BLaER1 treated with 17β-estradiol and CSF1 and Interleukin-3, amounts not matched to agents 10 nM and 100 nM (cell line): ENCODE results near the gene TOR2A.

Experiments
- H3K27ac ChIP-seq, 11 experiments: shearing (Covaris generic); formaldehyde crosslinking; 2 replicates each; pipeline ENCODE4 v1.8.1; 2022
- H3K27me3 ChIP-seq, 11 experiments: shearing (Covaris generic); formaldehyde crosslinking; 2 replicates each; pipeline ENCODE4 v1.8.1; 2022
- H3K36me3 ChIP-seq, 11 experiments: shearing (Covaris generic); formaldehyde crosslinking; 2 replicates each; pipeline ENCODE4 v1.8.1; 2022
- H3K4me1 ChIP-seq, 10 experiments: shearing (Covaris generic); formaldehyde crosslinking; 2 replicates each; pipeline ENCODE4 v1.8.1; 2022
- H3K4me2 ChIP-seq, 11 experiments: shearing (Covaris generic); formaldehyde crosslinking; 2 replicates each; pipeline ENCODE4 v1.8.1; 2022
- H3K4me3 ChIP-seq, 10 experiments: shearing (Covaris generic); formaldehyde crosslinking; 2 replicates each; pipeline ENCODE4 v1.8.1; 2022
- H3K9ac ChIP-seq, 11 experiments: shearing (Covaris generic); formaldehyde crosslinking; 2 replicates each; pipeline ENCODE4 v1.8.1; 2022
- H3K9me3 ChIP-seq, 11 experiments: shearing (Covaris generic); formaldehyde crosslinking; replicated peaks in 1 of 11; 2 replicates each; pipeline ENCODE4 v1.8.1; 2022
- H4K20me1 ChIP-seq, 11 experiments: shearing (Covaris generic); formaldehyde crosslinking; 2 replicates each; pipeline ENCODE4 v1.8.1; 2022
- Cebpa-rat ChIP-seq, 11 experiments: shearing (Covaris generic); IDR thresholded peaks; 2 replicates each; pipeline ENCODE4 v1.8.1; 2022

Gene TOR2A

DNA sequence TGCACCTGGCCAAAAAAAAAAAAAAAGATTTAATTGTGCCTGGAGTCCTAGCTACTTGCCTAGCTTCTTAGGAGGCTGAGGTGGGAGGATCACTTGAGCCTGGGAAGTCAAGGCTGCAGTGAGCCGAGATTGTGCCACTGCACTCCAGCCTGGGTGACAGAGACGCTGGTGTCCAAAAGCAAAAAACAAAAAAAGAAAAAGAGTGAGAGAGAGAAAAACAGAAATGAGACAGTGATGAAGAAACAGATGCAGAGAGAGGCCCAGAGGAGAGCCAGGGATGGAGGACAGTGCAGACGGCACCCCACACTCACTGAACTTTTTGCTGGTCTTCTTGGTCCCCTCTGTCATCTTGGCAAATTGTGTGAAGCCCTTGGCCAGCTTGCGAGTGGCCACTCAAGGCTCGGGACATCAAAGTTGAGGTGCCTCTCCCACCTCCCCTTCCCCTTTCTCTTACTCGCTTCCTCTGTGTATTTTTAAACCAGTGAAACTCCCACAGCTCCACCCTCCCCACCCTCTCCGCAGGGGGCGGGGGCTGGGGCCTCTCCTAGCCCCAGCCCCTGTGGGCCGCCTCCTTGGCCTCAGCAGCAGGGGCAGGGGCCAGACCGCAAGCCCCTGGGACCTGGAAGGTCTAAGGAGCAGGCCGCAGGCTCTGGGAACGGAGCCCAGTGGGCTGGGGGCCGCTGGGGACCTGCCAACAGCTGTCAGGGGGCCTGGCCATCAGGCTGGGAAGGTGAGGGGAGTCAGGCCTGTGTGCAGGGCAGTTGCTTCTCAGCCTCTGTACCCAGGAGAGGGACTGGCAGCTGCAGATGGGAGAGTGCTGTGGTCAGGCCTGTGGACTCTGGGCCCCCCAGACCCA is 43.4 kb upstream of the TOR2A start, which contains the start of gene SH2D3C:
SH2D3C (minus strand) TSS at position 387 of the 856 bp plus-strand sequence; CDS start at position 348, 39 bp downstream.
- H3K9me3 ChIP-seq = no peaks in the 10 kb centered on the region
- H3K4me2 ChIP-seq = peak within 1 kb of the TSS; percentile 92 to 99 (median 97)
- H3K36me3 ChIP-seq = peaks cover 0 to 17% (median 11%) of the 10 kb centered on the region in 11 experiments; a peak in 21 of 22 replicates
- peak within 1 kb of the TSS; percentile 83 to 96 (median 92) for H3K27ac ChIP-seq
- no peaks in the 10 kb centered on the region for H3K27me3 ChIP-seq
- H4K20me1 ChIP-seq = peaks cover 0 to 24% (median 0%) of the 10 kb centered on the region in 11 experiments; a peak in 8 of 22 replicates
- no peak for TF ChIP-seq Cebpa-rat (IDR thresholded peaks at IDR 0.05)
- peak within 1 kb of the TSS; percentile 74 to 90 (median 82) for H3K9ac ChIP-seq
- H3K4me1 ChIP-seq = peaks cover 88 to 99% (median 92%) of the 10 kb centered on the region in 10 experiments
- peak within 1 kb of the TSS; percentile 45 to 85 (median 70) for H3K4me3 ChIP-seq

DNA sequence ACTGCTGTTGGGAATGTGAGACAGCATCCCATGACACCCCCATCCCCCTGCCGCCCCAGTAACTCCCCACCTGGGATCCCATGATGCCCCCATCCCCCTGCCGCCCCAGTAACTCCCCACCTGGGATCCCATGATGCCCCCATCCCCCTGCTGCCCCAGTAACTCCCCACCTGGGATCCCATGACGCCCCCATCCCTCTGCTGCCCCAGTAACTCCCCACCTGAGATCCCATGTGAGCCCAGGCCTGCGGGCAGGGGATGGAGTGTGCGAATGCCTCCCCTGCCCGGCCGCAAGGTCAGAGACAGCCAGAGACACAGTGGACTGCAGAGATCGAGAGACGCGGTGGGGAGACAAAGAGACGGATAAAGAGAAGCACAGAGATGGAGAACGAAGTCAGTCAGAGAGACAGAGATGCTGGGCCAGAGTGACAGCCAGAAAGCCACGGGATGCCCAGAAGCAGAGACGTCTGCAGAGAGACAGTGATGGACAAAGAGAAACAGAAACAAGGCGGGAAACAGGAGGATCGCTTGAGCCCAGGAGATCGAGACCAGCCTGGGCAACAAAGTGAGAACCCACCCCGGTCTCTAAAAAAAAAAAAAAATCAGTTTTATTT is 42.4 kb upstream of the TOR2A start:
- Histone ChIP-seq H3K27ac (peak overlapping the region in 10 of 11 experiments; percentile 83 to 96 (median 93); a peak in 21 of 22 replicates), H3K4me2 (peak overlapping the region; percentile 92 to 99 (median 97)), H3K27me3 (no peaks in the 10 kb centered on the region), H3K4me1 (peaks cover 79 to 98% (median 91%) of the 10 kb centered on the region in 10 experiments), H3K9ac (peak overlapping the region; percentile 74 to 90 (median 82)), H4K20me1 (peaks cover 0 to 35% (median 0%) of the 10 kb centered on the region in 11 experiments; a peak in 9 of 22 replicates), H3K9me3 (no peaks in the 10 kb centered on the region), H3K4me3 (peak overlapping the region; percentile 45 to 85 (median 70)), H3K36me3 (peaks cover 0 to 28% (median 21%) of the 10 kb centered on the region in 11 experiments; a peak in 21 of 22 replicates)
- no peak for TF ChIP-seq Cebpa-rat (IDR thresholded peaks at IDR 0.05)

DNA sequence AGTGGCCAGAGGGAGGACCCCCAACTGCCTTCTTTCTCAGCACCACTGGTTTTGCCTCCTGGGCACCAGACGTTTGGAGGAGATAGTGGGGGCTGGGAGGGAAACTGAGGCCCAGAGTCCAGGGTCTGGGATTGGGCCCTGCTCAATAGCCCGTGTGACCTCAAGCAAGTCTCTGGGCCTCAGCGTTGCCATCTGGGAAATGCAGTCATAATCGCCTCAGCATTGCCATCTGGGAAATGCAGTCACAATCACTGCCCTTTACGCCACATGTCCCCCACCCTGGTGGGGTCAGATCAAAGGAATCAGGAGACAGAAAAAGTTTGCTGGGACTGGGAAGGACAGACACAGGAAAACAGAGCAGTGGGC is 41.8 kb upstream of the TOR2A start:
- no peaks in the 10 kb centered on the region for H3K27me3 ChIP-seq
- peak overlapping the region; percentile 92 to 99 (median 97) for H3K4me2 ChIP-seq
- H4K20me1 ChIP-seq = peaks cover 0 to 40% (median 0%) of the 10 kb centered on the region in 11 experiments; a peak in 10 of 22 replicates
- H3K4me1 ChIP-seq = peaks cover 79 to 98% (median 91%) of the 10 kb centered on the region in 10 experiments
- H3K36me3 ChIP-seq = peaks cover 0 to 33% (median 27%) of the 10 kb centered on the region in 11 experiments; a peak in 21 of 22 replicates
- H3K4me3 ChIP-seq = peak overlapping the region; percentile 45 to 85 (median 70)
- H3K27ac ChIP-seq = peak overlapping the region in 10 of 11 experiments; percentile 64 to 96 (median 93); a peak in 21 of 22 replicates
- no peaks in the 10 kb centered on the region for H3K9me3 ChIP-seq
- H3K9ac ChIP-seq = peak overlapping the region; percentile 73 to 90 (median 82)
- no peak for TF ChIP-seq Cebpa-rat (IDR thresholded peaks at IDR 0.05)

DNA sequence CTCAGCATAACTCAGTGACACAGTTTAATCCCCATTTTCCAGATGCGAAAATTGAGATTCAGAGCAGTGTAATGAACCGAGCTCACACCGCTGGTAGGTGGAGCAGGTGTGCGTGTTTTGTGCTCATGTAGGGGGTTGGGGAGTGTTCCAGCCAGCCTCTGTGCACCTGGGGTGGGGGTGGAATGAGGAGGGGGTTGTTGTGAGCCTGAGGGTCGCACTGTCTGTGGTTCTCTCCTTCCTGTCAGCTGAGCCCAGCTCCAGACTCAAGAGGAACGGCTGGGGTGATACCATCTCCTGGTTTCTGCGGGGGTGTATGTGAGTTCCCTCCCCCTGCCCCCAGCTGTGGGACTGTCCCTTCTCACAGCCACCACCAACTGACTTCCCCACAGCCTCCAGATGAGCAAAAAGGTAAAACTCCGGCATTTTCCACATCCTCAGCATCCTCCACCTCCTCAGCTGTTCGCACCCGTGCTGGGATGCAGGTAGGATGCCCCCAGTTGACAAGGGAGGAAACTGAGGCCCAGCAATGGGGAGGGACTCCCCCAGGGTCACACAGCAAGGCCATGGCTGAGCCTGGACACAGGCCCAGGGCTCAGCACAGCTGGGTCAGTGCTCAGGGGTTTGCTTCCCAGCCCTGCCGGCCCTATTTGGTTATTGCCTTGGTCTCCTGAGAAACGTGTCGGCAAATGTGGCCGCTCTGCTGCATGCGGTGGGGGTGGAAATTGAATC is 41.3 kb upstream of the TOR2A start:
- Histone ChIP-seq H3K9me3 (no peaks in the 10 kb centered on the region), H3K27ac (peak overlapping the region in 10 of 11 experiments; percentile 64 to 96 (median 93); a peak in 21 of 22 replicates), H3K4me1 (peaks cover 78 to 97% (median 89%) of the 10 kb centered on the region in 10 experiments), H3K36me3 (peaks cover 0 to 35% (median 29%) of the 10 kb centered on the region in 11 experiments; a peak in 21 of 22 replicates), H4K20me1 (peaks cover 0 to 43% (median 0%) of the 10 kb centered on the region in 11 experiments; a peak in 10 of 22 replicates), H3K9ac (peak overlapping the region; percentile 73 to 90 (median 82)), H3K27me3 (no peaks in the 10 kb centered on the region), H3K4me2 (peak overlapping the region; percentile 92 to 99 (median 97)), H3K4me3 (peak overlapping the region; percentile 45 to 85 (median 70))
- TF ChIP-seq Cebpa-rat (IDR thresholded peaks at IDR 0.05) = no peak

DNA sequence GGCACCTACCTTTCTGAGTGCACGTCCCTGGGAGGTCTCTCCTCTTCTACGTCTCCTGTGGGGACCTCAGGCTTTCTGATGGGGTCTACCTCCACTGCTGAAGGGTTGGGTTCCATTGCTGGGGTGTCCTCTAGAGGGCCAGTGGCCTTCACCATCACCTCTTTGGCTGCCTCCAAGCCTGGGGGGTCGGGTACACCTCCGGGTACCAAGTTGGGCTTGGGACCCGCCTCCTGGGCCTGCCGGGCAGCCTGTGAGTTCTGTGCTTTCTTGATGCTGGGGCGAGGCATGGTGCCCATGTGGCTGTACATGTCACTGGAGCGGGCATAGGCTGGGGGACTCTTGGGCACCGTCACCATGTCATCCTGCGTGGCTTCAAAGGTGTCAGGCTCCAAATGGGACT is 38.9 kb upstream of the TOR2A start:
- Histone ChIP-seq H3K27ac (peak overlapping the region in 3 of 11 experiments; percentile 10 to 31 (median 19); a peak in 4 of 22 replicates), H3K9ac (peak overlapping the region in 4 of 11 experiments; percentile 2 to 18 (median 8); a peak in 2 of 22 replicates), H3K36me3 (peaks cover 0 to 36% (median 29%) of the 10 kb centered on the region in 11 experiments; a peak in 21 of 22 replicates), H3K27me3 (no peaks in the 10 kb centered on the region), H3K9me3 (no peaks in the 10 kb centered on the region), H3K4me1 (peaks cover 76 to 93% (median 86%) of the 10 kb centered on the region in 10 experiments), H4K20me1 (peaks cover 0 to 59% (median 13%) of the 10 kb centered on the region in 11 experiments; a peak in 13 of 22 replicates), H3K4me3 (no peak overlapping the region), H3K4me2 (peak overlapping the region in 9 of 11 experiments; percentile 6 to 98 (median 20); a peak in 13 of 22 replicates)
- no peak for TF ChIP-seq Cebpa-rat (IDR thresholded peaks at IDR 0.05)

DNA sequence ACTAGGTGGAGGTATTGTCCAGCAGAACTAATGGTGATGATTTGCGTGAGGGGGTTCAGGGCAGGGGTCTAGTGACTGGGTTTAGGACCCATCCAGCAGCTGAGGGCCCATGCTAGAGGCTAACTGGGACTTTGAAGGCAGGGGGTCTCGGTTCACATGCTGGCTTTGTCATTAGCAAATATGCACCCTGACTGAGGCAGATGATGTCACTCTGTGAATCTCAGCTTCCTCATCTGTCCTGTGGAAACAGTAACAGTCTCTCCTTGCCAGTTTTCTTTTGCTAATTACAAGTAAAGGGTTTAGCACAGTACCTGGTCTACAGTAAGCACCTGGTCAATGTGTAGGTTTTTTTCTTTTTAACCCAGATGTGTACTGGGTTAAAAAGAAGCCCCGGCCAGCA is 38.2 kb upstream of the TOR2A start:
- H3K36me3 ChIP-seq = peaks cover 0 to 39% (median 29%) of the 10 kb centered on the region in 11 experiments; a peak in 21 of 22 replicates
- peaks cover 75 to 93% (median 86%) of the 10 kb centered on the region in 10 experiments for H3K4me1 ChIP-seq
- H3K27ac ChIP-seq = peak overlapping the region in 2 of 11 experiments; percentile 19 to 22; a peak in 4 of 22 replicates
- no peak for TF ChIP-seq Cebpa-rat (IDR thresholded peaks at IDR 0.05)
- peaks cover 0 to 60% (median 13%) of the 10 kb centered on the region in 11 experiments; a peak in 13 of 22 replicates for H4K20me1 ChIP-seq
- no peak overlapping the region for H3K4me3 ChIP-seq
- H3K4me2 ChIP-seq = peak overlapping the region in 7 of 11 experiments; percentile 7 to 98 (median 24); a peak in 8 of 22 replicates
- peak overlapping the region in 3 of 11 experiments; percentile 2 to 18 (median 5); a peak in 2 of 22 replicates for H3K9ac ChIP-seq
- H3K27me3 ChIP-seq = no peaks in the 10 kb centered on the region
- H3K9me3 ChIP-seq = no peaks in the 10 kb centered on the region

DNA sequence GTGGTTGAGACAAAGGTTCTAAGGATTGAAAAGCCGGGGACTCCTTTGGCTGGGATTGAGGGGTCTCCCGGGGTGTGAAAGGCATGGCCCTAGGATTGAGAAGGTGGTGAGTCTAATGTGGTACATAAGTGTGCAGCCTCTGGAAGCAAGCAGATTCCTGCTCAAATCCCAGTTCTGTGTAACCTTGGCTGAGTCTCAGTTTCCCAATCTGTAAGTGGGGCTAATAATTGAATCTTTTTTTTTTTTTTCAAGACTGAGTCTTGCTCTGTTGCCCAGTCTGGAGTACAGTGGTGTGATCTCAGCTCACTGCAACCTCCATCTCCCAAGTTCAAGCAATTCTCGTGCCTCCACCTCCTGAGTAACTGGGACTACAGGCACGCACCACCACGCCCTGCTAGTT is 37.5 kb upstream of the TOR2A start:
- Histone ChIP-seq H3K9ac (0 out of 22 replicates have a peak overlapping the region, but pooled peaks of 1 of the 11 experiments have one; percentile 24), H3K9me3 (no peaks in the 10 kb centered on the region), H3K27me3 (no peaks in the 10 kb centered on the region), H3K4me1 (peaks cover 75 to 94% (median 89%) of the 10 kb centered on the region in 10 experiments), H3K4me2 (peak overlapping the region in 2 of 11 experiments; percentile 41 to 45; a peak in 3 of 22 replicates), H3K4me3 (no peak overlapping the region), H3K27ac (peak overlapping the region in 2 of 11 experiments; percentile 22 to 47; a peak in 1 of 22 replicates), H4K20me1 (peaks cover 0 to 67% (median 13%) of the 10 kb centered on the region in 11 experiments; a peak in 13 of 22 replicates), H3K36me3 (peaks cover 0 to 46% (median 30%) of the 10 kb centered on the region in 11 experiments; a peak in 21 of 22 replicates)
- TF ChIP-seq Cebpa-rat (IDR thresholded peaks at IDR 0.05) = no peak
